B cell (primary cell): ENCODE results near the gene SIRT7. TPM values are rescaled to one million over a fixed set of nuclear protein-coding genes. Genes with fewer than 3 reads are reported as not detected.

Source experiments
- ATAC-seq: fragments of 200-7000 bp; cut with Tn5 transposase; one replicate; pipeline ENCODE4 v1.10.0; 2021; ENCODE audit warnings: low read depth, mild to moderate bottlenecking, moderate number of reproducible peaks, moderate library complexity
- CTCF ChIA-PET: fragments of 350-600 bp; sonication (Branson Sonifier 250); formaldehyde crosslinking; loops from one replicate; lab custom pipeline; 2021; ENCODE audit warnings: antibody characterized with exemption, inconsistent platforms; lab: Charles Lee
- POLR2A ChIA-PET: fragments of 350-600 bp; sonication (Branson Sonifier 250); formaldehyde crosslinking; loops from one replicate; lab custom pipeline; 2021; ENCODE audit warnings: antibody characterized with exemption; lab: Charles Lee
- DNase-seq: peaks from one replicate; pipeline ENCODE4 v3.0.0; 2013
- H2AFZ ChIP-seq: 2 replicates; pipeline ENCODE4 v1.6.1; 2012; ENCODE audit warnings: mild to moderate bottlenecking, low read depth, low read length; ENCODE audit not compliant: insufficient read depth, poor library complexity, severe bottlenecking
- H3K27ac ChIP-seq, 2 donors: 1 replicate in 1 of 2; 2 replicates in 1 of 2; pipeline ENCODE4 v1.5.1; 2012 to 2013; ENCODE audit warnings: low read length in 2 of 2, mild to moderate bottlenecking in 2 of 2, moderate library complexity in 1 of 2
- H3K27me3 ChIP-seq, 4 experiments: fragments of 200-600 bp in 1 of 4; sonication (generic) in 1 of 4; replicated peaks in 1 of 4; 1 replicate in 2 of 4; 2 replicates in 2 of 4; pipeline versions ENCODE4 v1.6.1 to v1.7.0; 2013 to 2016; ENCODE audit warnings: low read length in 3 of 4, mild to moderate bottlenecking in 2 of 4, mixed read lengths in 1 of 4, moderate library complexity in 1 of 4; ENCODE audit not compliant: insufficient read depth in 4 of 4, control insufficient read depth in 3 of 4; ENCODE audit errors: control extremely low read depth in 1 of 4
- H3K36me3 ChIP-seq, 2 experiments: replicated peaks in 1 of 2; 1 replicate in 1 of 2; 2 replicates in 1 of 2; pipeline versions ENCODE4 v1.6.1 to v1.7.1; 2013; ENCODE audit warnings: low read length in 1 of 2; ENCODE audit not compliant: insufficient read depth in 2 of 2, control insufficient read depth in 1 of 2; ENCODE audit errors: control extremely low read depth in 1 of 2, extremely low read depth in 1 of 2
- H3K4me1 ChIP-seq, 2 donors: fragments of 200-600 bp in 1 of 2; sonication (generic) in 1 of 2; 1 replicate in 1 of 2; 2 replicates in 1 of 2; pipeline versions ENCODE4 v1.5.1 to v1.6.1; 2013 to 2017; ENCODE audit warnings: low read length in 2 of 2; ENCODE audit not compliant: control insufficient read depth in 2 of 2, insufficient read depth in 2 of 2
- H3K4me2 ChIP-seq: replicated peaks from 2 replicates; pipeline ENCODE3; 2012; ENCODE audit warnings: mild to moderate bottlenecking, low read depth, low read length; ENCODE audit not compliant: poor library complexity, severe bottlenecking
- H3K4me3 ChIP-seq, 5 experiments: fragments of 200-600 bp in 1 of 5; sonication (generic) in 1 of 5; 1 replicate in 3 of 5; 2 replicates in 2 of 5; pipeline versions ENCODE4 v1.5.1 to v1.7.0; 2011 to 2016; ENCODE audit warnings: low read length in 4 of 5, mild to moderate bottlenecking in 4 of 5, low read depth in 2 of 5, control low read depth in 1 of 5, moderate library complexity in 1 of 5; ENCODE audit not compliant: insufficient read depth in 1 of 5; ENCODE audit errors: control extremely low read depth in 1 of 5, extremely low read depth in 1 of 5
- H3K79me2 ChIP-seq: fragments of 200-600 bp; sonication (generic); one replicate; pipeline ENCODE4 v1.6.0; 2016; ENCODE audit warnings: low read length; ENCODE audit not compliant: control insufficient read depth, insufficient read depth
- H3K9ac ChIP-seq: fragments of 200-600 bp; sonication (generic); 2 replicates; pipeline ENCODE4 v1.6.1; 2017; ENCODE audit warnings: mild to moderate bottlenecking, low read length, moderate library complexity
- H3K9me3 ChIP-seq, 3 donors: one replicate each; pipeline versions ENCODE4 v1.6.1 to v1.7.1; 2013; ENCODE audit warnings: low read length in 2 of 3; ENCODE audit not compliant: control insufficient read depth in 2 of 3, insufficient read depth in 1 of 3; ENCODE audit errors: control extremely low read depth in 1 of 3
- H4K20me1 ChIP-seq: 2 replicates; pipeline ENCODE4 v1.6.0; 2012; ENCODE audit warnings: mild to moderate bottlenecking, low read length; ENCODE audit not compliant: insufficient read depth, control insufficient read depth, poor library complexity, severe bottlenecking
- H3K27ac Mint-ChIP-seq: one replicate; pipeline ENCODE4 v1.8.0; 2021; ENCODE audit warnings: mixed read lengths
- H3K27me3 Mint-ChIP-seq: one replicate; pipeline ENCODE4 v1.8.0; 2021; ENCODE audit warnings: mixed read lengths
- H3K4me1 Mint-ChIP-seq: one replicate; pipeline ENCODE4 v1.8.0; 2021; ENCODE audit warnings: mixed read lengths
- H3K4me3 Mint-ChIP-seq: one replicate; pipeline ENCODE4 v1.8.0; 2021; ENCODE audit warnings: mixed read lengths
- H3K9me3 Mint-ChIP-seq: one replicate; pipeline ENCODE4 v1.8.0; 2022; ENCODE audit warnings: mixed read lengths; ENCODE audit not compliant: insufficient read depth
- EZH2 ChIP-seq: IDR thresholded peaks from 2 replicates; pipeline ENCODE4 v1.6.1; 2012; ENCODE audit warnings: borderline replicate concordance, low read depth, mild to moderate bottlenecking, moderate library complexity, low read length; ENCODE audit not compliant: insufficient read depth, poor library complexity, severe bottlenecking
- WGBS: methylation state at CpG from one replicate; pipeline ENCODE4 v1.1.5; 2013; ENCODE audit warnings: missing lambda C conversion rate; ENCODE audit not compliant: insufficient coverage; 5-methylcytosine and 5-hydroxymethylcytosine counted together
- intact Hi-C: fragments of 100-400 bp; cut with micrococcal nuclease; formaldehyde crosslinking; loops from one replicate; pipeline ENCODE4 v1.10.0; 2022
- polyA plus RNA-seq: library from polyadenylated mRNA; depleted of rRNA; stranded (reverse); fragments of >200 nt; gene quantifications from 2 replicates; pipeline ENCODE4 v1.2.3, GENCODE V29; 2012
- total RNA-seq, 2 donors: library from RNA; stranded (reverse); fragments of 120-200 nt in 1 of 2; gene quantifications; 1 replicate in 1 of 2; 2 replicates in 1 of 2; pipeline versions ENCODE4 v1.2.3 to v1.2.4, GENCODE V29; 2013 to 2022
- TF ChIP-seq, protein P1 (sequence below): fragments of 200-600 bp; IDR thresholded peaks from one replicate; pipeline ENCODE4 v1.8.0; 2022; ENCODE audit warnings: antibody characterized with exemption, mild to moderate bottlenecking

SIRT7 gene
- total and polyA plus RNA-seq, 2 donors (not counting 1 experiment from before 2014, with no cell fraction given), result 77.2 to 82.7 TPM

DNA sequence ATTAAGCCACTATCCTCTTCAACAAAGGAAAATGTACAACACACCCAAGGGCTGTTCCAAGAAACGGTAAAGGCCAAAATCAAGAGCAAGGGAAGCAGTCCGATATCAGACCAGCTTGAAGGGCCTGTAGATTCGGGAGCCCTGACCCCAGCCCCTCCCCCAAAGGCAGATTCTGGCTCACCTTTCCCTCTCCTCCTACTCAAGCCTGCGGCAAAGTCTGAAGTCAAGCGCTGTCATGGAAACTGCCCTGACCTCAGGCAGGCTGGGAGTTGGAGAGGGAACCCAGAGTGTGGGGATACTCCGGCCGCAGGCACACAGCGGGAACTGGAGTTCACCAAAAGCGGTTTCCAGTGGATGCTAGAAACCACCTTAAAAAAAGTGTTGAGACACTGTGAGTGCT is 28.4 kb downstream of the SIRT7 start:
- Mint-ChIP-seq H3K27me3 (no peaks in the 10 kb centered on the region), H3K4me3 (peak overlapping the region; percentile 63), H3K27ac (peak overlapping the region; percentile 73), H3K9me3 (no peaks in the 10 kb centered on the region), H3K4me1 (peaks cover 19% of the 10 kb centered on the region)
- H3K36me3 ChIP-seq, result peaks cover 2 to 49% of the 10 kb centered on the region in 2 experiments
- TF ChIP-seq, protein P1, sequence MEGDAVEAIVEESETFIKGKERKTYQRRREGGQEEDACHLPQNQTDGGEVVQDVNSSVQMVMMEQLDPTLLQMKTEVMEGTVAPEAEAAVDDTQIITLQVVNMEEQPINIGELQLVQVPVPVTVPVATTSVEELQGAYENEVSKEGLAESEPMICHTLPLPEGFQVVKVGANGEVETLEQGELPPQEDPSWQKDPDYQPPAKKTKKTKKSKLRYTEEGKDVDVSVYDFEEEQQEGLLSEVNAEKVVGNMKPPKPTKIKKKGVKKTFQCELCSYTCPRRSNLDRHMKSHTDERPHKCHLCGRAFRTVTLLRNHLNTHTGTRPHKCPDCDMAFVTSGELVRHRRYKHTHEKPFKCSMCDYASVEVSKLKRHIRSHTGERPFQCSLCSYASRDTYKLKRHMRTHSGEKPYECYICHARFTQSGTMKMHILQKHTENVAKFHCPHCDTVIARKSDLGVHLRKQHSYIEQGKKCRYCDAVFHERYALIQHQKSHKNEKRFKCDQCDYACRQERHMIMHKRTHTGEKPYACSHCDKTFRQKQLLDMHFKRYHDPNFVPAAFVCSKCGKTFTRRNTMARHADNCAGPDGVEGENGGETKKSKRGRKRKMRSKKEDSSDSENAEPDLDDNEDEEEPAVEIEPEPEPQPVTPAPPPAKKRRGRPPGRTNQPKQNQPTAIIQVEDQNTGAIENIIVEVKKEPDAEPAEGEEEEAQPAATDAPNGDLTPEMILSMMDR, result no peak
- TF ChIP-seq EZH2, result no peak
- intact Hi-C loops, result loop anchor here (5.0 kb wide), 1 partner anchor 38 kb away; the partner anchor contains the start of gene MAFG
- H3K4me3 ChIP-seq, result no peak overlapping the region
- H3K27ac ChIP-seq, result peak overlapping the region in 1 of 2 donors; percentile 11
- ATAC-seq, result no peak
- DNase-seq, result no peak
- H4K20me1 ChIP-seq, result peaks cover 16% of the 10 kb centered on the region
- POLR2A ChIA-PET, result interaction anchor here (0.6 kb wide), 1 partner anchor 979 kb away, joined by 4 read pairs; no protein-coding TSS in a partner anchor
- no peak overlapping the region for H2AFZ ChIP-seq
- H3K79me2 ChIP-seq, result peaks cover 50% of the 10 kb centered on the region
- H3K27me3 ChIP-seq, result no peaks in the 10 kb centered on the region
- WGBS, result 91% methylated on average over 6 of the region's 9 CpGs
- no peak overlapping the region for H3K9ac ChIP-seq
- CTCF ChIA-PET, result no interaction called here
- peaks cover 10 to 25% of the 10 kb centered on the region in 2 donors for H3K4me1 ChIP-seq
- H3K4me2 ChIP-seq, result peak overlapping the region; percentile 93
- no peaks in the 10 kb centered on the region for H3K9me3 ChIP-seq

DNA sequence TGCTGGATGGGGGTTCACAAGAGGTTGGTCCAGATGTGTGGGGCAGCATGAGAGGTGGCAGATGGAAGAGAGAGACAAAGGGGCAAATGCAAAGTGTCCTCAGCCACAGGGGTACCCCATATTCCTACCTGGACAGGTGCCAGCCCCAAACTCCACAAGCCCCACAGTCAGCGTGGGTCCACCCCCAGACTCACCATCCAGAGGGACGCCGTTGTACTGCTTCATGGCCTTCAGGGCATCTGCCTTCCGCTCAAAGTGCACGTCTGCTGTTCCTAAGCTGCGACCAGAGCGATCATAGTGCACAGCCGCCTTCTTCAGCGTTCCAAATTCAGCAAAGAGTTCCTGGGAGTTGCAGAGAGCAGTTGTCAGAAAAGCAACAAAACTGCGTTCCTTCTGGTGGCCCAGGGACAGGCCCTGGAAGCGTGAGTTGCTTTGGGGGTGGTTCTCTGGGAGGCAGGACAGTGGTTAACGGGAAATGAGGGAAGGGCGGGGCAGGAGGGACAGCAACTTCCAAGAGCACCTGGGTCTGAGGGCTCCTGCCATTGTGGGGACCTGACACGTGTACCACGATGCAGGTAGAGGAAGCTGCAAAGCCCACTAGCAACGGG is 28.9 kb downstream of the SIRT7 start:
- peaks cover 16% of the 10 kb centered on the region for H4K20me1 ChIP-seq
- H3K4me3 ChIP-seq, result no peak overlapping the region
- TF ChIP-seq, protein P1, result no peak
- no peak for TF ChIP-seq EZH2
- CTCF ChIA-PET, result no interaction called here
- H2AFZ ChIP-seq, result no peak overlapping the region
- Mint-ChIP-seq H3K27me3 (no peaks in the 10 kb centered on the region), H3K27ac (peak overlapping the region; percentile 73), H3K4me3 (peak overlapping the region; percentile 63), H3K9me3 (no peaks in the 10 kb centered on the region), H3K4me1 (peaks cover 19% of the 10 kb centered on the region)
- H3K36me3 ChIP-seq, result peaks cover 2 to 51% of the 10 kb centered on the region in 2 experiments
- peaks cover 10 to 25% of the 10 kb centered on the region in 2 donors for H3K4me1 ChIP-seq
- intact Hi-C loops, result no loop called here
- H3K9ac ChIP-seq, result no peak overlapping the region
- ATAC-seq, result no peak
- 99% methylated on average over 16 of the region's 16 CpGs for WGBS
- H3K27ac ChIP-seq, result no peak overlapping the region
- no peak for DNase-seq
- no peak overlapping the region for H3K4me2 ChIP-seq
- H3K27me3 ChIP-seq, result no peaks in the 10 kb centered on the region
- POLR2A ChIA-PET, result interaction anchor here (0.6 to 1.4 kb wide), 3 partner anchors 11 to 979 kb away, joined by 3 to 4 read pairs (median 4); no protein-coding TSS in a partner anchor
- H3K9me3 ChIP-seq, result no peaks in the 10 kb centered on the region
- H3K79me2 ChIP-seq, result peaks cover 50% of the 10 kb centered on the region
